Stomach smooth muscle (tissue), 2 donors: ENCODE results near the gene ABHD17A.

Experiments
- H3K27ac ChIP-seq: one replicate; pipeline ENCODE4 v1.7.0; 2013; ENCODE audit warnings: mild to moderate bottlenecking, low read length, inconsistent platforms
- H3K27me3 ChIP-seq, 2 donors: one replicate each; pipeline ENCODE4 v1.7.0; 2013; ENCODE audit warnings: low read length in 2 of 2; ENCODE audit not compliant: insufficient read depth in 2 of 2, control insufficient read depth in 1 of 2
- H3K36me3 ChIP-seq, 2 donors: one replicate each; pipeline ENCODE4 v1.7.0; 2013; ENCODE audit warnings: low read length in 2 of 2; ENCODE audit not compliant: control insufficient read depth in 2 of 2, insufficient read depth in 2 of 2
- H3K4me1 ChIP-seq: one replicate; pipeline ENCODE4 v1.7.0; 2013; ENCODE audit warnings: low read length; ENCODE audit not compliant: control insufficient read depth, insufficient read depth
- H3K4me3 ChIP-seq, 2 donors: one replicate each; pipeline ENCODE4 v1.7.0; 2013; ENCODE audit warnings: low read length in 2 of 2
- H3K9ac ChIP-seq, 2 donors: one replicate each; pipeline ENCODE4 v1.7.0; 2013; ENCODE audit warnings: low read length in 2 of 2, mild to moderate bottlenecking in 1 of 2
- H3K9me3 ChIP-seq, 2 donors: one replicate each; pipeline ENCODE4 v1.7.0; 2013; ENCODE audit warnings: low read length in 2 of 2; ENCODE audit not compliant: control insufficient read depth in 2 of 2
- donor health status: healthy.
- donor health status: Pancreatic carcinoma.

Gene ABHD17A

GRCh38 chr19:1845125-1845515 lies 40.2 kb downstream of the ABHD17A start:
- Histone ChIP-seq H3K4me1 (peaks cover 56% of the 10 kb centered on the region), H3K9me3 (no peaks in the 10 kb centered on the region), H3K27me3 (no peaks in the 10 kb centered on the region), H3K9ac (no peak overlapping the region), H3K36me3 (no peaks in the 10 kb centered on the region), H3K27ac (no peak overlapping the region), H3K4me3 (no peak overlapping the region)

- Histone ChIP-seq H3K9ac (peak overlapping the region in 1 of 2 donors; percentile 21), H3K36me3 (peaks cover 0 to 4% of the 10 kb centered on the region in 2 donors), H3K9me3 (no peaks in the 10 kb centered on the region), H3K27ac (no peak overlapping the region), H3K4me1 (peaks cover 56% of the 10 kb centered on the region), H3K4me3 (no peak overlapping the region), H3K27me3 (no peaks in the 10 kb centered on the region)
These were observed 40.7 kb downstream of the ABHD17A start for GRCh38 chr19:1844513-1845124.

- Histone ChIP-seq H3K9ac (no peak overlapping the region), H3K27ac (no peak overlapping the region), H3K27me3 (no peaks in the 10 kb centered on the region), H3K4me3 (no peak overlapping the region), H3K9me3 (no peaks in the 10 kb centered on the region), H3K4me1 (peaks cover 58% of the 10 kb centered on the region), H3K36me3 (peaks cover 0 to 4% of the 10 kb centered on the region in 2 donors)
These were observed 41.5 kb downstream of the ABHD17A start for GRCh38 chr19:1843646-1844394.

- H3K27ac ChIP-seq = no peak overlapping the region
- H3K36me3 ChIP-seq = peaks cover 0 to 7% of the 10 kb centered on the region in 2 donors
- no peak overlapping the region for H3K9ac ChIP-seq
- H3K4me3 ChIP-seq = no peak overlapping the region
- no peaks in the 10 kb centered on the region for H3K9me3 ChIP-seq
- no peaks in the 10 kb centered on the region for H3K27me3 ChIP-seq
- H3K4me1 ChIP-seq = peaks cover 58% of the 10 kb centered on the region
These were observed 42.2 kb downstream of the ABHD17A start for GRCh38 chr19:1843116-1843515.

- Histone ChIP-seq H3K4me1 (peaks cover 57% of the 10 kb centered on the region), H3K27ac (no peak overlapping the region), H3K36me3 (peaks cover 0 to 7% of the 10 kb centered on the region in 2 donors), H3K9ac (no peak overlapping the region), H3K27me3 (no peaks in the 10 kb centered on the region), H3K9me3 (no peaks in the 10 kb centered on the region), H3K4me3 (peak overlapping the region in 1 of 2 donors; percentile 22)
These were observed 43.9 kb downstream of the ABHD17A start for GRCh38 chr19:1841209-1841924.

- Histone ChIP-seq H3K9me3 (no peaks in the 10 kb centered on the region), H3K4me3 (peak overlapping the region in 1 of 2 donors; percentile 22), H3K27me3 (no peaks in the 10 kb centered on the region), H3K9ac (no peak overlapping the region), H3K27ac (no peak overlapping the region), H3K36me3 (peaks cover 0 to 7% of the 10 kb centered on the region in 2 donors), H3K4me1 (peaks cover 49% of the 10 kb centered on the region)
These were observed 44.7 kb downstream of the ABHD17A start for GRCh38 chr19:1840541-1841115.

- Histone ChIP-seq H3K36me3 (peaks cover 0 to 7% of the 10 kb centered on the region in 2 donors), H3K9ac (no peak overlapping the region), H3K27ac (no peak overlapping the region), H3K4me3 (no peak overlapping the region), H3K4me1 (peaks cover 42% of the 10 kb centered on the region), H3K27me3 (no peaks in the 10 kb centered on the region), H3K9me3 (no peaks in the 10 kb centered on the region)
These were observed 45.4 kb downstream of the ABHD17A start for GRCh38 chr19:1839658-1840540.

GRCh38 chr19:1837625-1838105 lies 47.6 kb downstream of the ABHD17A start:
- Histone ChIP-seq H3K9ac (no peak overlapping the region), H3K9me3 (no peaks in the 10 kb centered on the region), H3K36me3 (peaks cover 0 to 7% of the 10 kb centered on the region in 2 donors), H3K27ac (no peak overlapping the region), H3K27me3 (no peaks in the 10 kb centered on the region), H3K4me3 (no peak overlapping the region), H3K4me1 (peaks cover 28% of the 10 kb centered on the region)

- Histone ChIP-seq H3K27me3 (no peaks in the 10 kb centered on the region), H3K9me3 (no peaks in the 10 kb centered on the region), H3K27ac (no peak overlapping the region), H3K36me3 (peaks cover 0 to 7% of the 10 kb centered on the region in 2 donors), H3K4me3 (no peak overlapping the region), H3K4me1 (peaks cover 24% of the 10 kb centered on the region), H3K9ac (no peak overlapping the region)
These were observed 48.1 kb downstream of the ABHD17A start for GRCh38 chr19:1837222-1837565.
